ENCODE results near the gene ABCF2. TPM values are rescaled to one million over a fixed set of nuclear protein-coding genes. Genes with fewer than 3 reads are reported as not detected.

The ABCF2 gene
- 47.7 and 70.0 TPM in 2 replicates for total RNA-seq

DNA sequence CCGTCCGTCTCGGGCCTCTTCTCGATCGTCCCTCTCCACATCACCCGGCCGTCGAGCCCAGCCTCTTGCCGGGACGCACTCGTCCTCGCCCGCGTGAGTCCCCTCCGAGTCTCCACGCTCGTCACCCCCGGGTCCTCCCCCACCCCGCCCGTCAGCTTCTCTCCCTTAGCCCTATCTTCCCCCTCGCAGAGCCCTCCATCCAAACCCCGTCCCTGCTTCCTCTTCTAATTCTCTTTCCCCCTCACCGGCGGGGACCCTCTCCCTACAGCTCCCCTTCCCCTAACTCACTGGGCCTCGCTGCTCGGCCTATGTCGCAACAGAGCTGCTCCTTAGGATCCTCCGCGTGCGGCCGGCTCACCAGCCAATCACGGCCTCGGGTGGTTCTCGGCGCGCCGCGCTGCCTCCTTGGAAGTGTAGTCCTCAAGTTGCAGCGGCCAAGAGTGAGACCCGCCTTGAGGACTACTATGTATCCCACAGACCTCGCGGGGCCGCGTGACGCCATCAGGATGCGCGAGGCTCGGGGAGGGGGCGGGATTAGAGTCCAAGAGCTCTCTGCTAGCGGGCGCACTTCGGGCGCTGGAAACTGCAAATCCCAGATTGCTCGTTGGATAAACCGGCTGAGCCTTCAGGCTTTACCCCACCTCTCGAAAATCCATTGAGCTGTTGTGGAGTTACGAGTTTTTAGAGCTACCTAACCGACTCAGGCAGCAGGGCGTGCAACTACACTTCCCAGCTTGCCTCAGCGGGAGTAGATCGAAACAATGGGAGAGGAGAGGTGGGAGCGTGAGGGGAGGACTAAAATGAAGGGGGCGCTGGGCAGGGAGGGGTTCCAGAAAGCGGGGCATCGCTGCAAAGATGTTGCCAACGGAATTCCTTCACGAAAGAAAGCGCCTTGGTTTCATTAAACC, at the start of gene ABCF2:
ABCF2 (minus strand) TSS at position 331 of the 908 bp plus-strand sequence. CDS start 747 bp downstream, outside the sequence.
- DNase-seq (ENCODE audit: low read depth), result peak; percentile 99
- peak within 1 kb of the TSS; percentile 72 for H3K4me3 ChIP-seq (ENCODE audit: low read depth, low read length)
- TF ChIP-seq CTCF (IDR thresholded peaks at IDR 0.05; ENCODE audit: insufficient read depth, low read depth, low read length), result no peak

DNA sequence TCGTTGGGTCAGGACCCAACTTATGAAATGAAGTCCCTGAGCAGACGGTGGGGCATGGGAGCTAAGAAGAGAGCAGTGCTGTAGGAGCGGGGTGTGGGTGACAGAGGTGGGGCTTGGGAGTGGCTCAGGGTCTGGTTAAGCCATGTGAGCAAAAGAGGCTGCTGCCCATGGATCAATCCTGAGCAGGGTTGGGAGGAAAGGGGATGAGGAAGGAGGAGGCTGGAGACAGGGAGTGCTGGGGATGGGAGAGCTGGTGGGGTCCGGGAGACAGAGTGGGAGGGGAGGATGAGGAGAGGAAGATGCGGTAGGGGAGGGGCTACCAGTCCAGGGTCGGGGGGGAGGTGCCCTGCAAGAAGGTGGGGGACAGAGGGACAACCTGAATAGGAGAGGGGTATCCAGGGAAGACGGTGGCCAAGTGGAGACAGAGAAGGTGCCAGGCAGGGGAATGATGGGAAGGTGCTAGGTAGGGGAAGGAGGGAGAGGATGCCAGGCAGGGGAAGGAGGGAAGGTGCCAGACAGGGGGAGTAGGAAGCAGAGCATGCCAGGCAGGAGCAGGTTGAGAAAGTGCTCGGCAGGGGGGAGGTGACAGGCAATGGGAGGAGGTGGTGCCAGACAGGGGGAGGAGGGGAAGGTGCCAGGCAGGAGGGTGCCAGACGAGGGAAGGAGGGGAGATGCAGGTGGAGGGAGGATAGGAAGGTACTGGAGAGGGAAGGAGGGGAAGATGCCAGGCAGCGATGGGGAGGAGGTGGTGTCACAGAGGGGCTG, 49.0 kb upstream of the ABCF2 start:
- DNase-seq (ENCODE audit: low read depth), result no peak
- TF ChIP-seq CTCF (IDR thresholded peaks at IDR 0.05; ENCODE audit: insufficient read depth, low read depth, low read length), result no peak
- H3K4me3 ChIP-seq (ENCODE audit: low read depth, low read length), result peak overlapping the region; percentile 55

DNA sequence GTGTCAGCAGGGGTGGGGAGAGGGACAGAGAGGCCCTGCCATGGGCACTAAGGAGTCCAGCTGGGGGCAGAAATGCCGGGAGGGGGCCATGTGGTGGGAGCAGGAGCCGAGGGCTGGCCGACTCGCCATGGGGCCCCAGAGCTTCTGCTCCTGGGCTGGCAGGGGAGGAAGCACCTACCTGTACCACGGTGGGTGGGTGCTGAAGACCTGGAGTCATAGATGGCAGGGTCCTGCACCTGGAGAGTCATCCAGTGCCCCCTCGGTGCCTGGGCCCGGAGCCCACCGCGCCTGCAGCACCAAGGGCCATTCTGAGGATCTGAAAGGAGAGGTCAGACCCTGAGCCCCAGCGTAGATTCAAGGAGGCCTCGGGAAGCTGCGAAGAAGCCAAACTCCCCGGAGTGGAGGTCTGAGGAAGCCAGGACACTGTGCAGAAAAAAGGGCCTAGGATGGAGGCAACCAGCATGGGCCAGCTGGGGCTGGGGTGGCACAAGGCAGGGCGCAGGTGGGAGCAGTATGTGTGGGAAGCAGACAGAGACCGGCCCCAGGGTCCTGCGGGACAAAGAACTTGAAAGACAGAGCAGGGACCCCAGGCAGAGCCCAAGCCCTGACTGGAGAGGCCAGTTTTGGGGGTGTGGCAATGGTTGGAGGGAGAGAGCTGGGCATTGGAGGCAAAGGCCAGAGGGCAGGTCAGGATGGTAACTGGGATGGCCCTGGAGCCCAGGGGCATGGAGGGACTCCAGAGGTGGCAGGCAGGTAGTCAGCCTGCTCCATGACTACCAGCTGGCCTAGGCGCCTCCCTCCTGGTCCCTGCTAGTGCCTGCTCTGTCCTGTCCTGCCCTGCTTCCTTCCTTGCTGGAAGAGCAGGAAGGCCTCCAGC, 48.2 kb upstream of the ABCF2 start:
- TF ChIP-seq CTCF (IDR thresholded peaks at IDR 0.05; ENCODE audit: insufficient read depth, low read depth, low read length), result no peak
- DNase-seq (ENCODE audit: low read depth), result no peak

DNA sequence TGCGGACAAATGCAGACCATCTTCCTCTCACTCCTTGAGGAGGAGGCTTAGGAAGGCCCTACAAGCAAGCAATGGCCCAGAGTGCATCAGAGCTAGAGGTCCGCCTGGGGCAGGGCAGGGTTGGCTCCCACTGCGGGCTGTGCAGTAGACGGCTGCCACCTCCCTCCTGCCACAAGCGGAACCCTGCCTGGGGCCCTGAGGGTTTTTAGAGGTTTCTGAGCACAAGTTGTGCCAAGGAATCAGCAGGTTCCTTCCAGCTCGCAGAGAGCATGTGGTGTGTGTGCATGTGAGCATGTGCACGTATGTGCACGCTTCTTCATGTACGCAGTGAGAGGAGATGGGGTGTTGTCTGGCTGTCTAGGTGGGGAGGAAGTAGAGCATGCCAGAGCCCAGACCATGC, 47.4 kb upstream of the ABCF2 start:
- no peak for TF ChIP-seq CTCF (IDR thresholded peaks at IDR 0.05; ENCODE audit: insufficient read depth, low read depth, low read length)
- no peak overlapping the region for H3K4me3 ChIP-seq (ENCODE audit: low read depth, low read length)
- DNase-seq (ENCODE audit: low read depth), result no peak

More for the DNA sequence above, 48.2 kb upstream of the ABCF2 start:
- H3K4me3 ChIP-seq (ENCODE audit: low read depth, low read length), result no peak overlapping the region

DNA sequence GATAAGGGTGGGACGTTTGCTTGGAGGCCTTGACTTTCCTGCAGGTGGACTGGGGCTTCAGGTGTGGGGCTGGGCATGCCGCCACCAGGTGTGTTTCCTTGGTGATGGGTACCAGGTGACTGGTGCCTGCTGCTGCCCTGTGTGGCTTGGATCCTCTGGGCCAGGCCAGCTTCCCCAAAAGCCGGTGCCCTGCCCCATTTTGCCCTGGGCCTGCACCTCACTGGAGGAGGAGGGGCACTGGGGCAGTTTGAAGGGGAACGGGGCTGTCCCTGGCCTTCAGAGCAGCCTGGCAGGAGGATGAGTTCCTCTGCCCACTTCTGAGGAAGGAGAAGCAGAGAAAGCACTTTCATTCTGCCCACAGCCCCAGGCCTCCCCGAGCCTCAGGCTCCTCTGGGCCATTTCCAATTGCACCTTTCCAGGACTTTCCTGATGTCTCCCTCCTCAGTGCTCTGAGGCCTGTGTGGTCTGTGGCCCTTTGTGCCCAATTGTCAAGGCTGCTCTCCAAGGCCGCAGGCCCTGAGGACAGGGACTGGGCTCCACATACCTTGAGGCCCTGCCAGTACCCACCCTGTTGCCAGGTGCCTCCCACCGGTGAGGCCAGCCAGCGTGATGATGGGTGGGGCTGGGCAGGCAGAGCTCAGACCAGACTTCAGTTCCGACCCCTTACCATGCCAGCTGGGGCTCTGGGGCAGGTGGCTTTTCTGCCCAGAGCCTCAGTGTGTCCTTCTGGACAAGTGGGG, 46.8 kb upstream of the ABCF2 start:
- TF ChIP-seq CTCF (IDR thresholded peaks at IDR 0.05; ENCODE audit: insufficient read depth, low read depth, low read length), result no peak
- no peak overlapping the region for H3K4me3 ChIP-seq (ENCODE audit: low read depth, low read length)
- DNase-seq (ENCODE audit: low read depth), result no peak

DNA sequence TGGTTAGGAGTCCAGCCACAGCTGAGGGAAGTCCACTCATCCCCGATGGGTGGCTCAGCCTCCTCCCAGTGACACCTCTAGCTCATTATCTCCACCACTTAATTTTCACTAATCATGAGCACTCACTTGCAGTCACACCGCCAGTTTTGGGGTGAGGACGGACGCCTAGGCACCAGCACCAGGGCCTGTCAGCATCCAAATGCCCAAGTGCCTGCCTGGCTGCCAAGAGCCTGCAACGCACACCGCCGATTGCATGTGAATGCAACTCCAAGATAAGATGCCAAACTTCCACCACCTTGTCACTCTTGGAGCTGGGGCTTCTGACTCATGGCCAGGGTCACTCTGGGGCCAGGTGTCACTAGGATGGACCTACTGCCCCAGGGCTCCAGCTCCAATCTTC, 45.9 kb upstream of the ABCF2 start:
- H3K4me3 ChIP-seq (ENCODE audit: low read depth, low read length), result no peak overlapping the region
- no peak for TF ChIP-seq CTCF (IDR thresholded peaks at IDR 0.05; ENCODE audit: insufficient read depth, low read depth, low read length)
- no peak for DNase-seq (ENCODE audit: low read depth)

Data from fibroblast of villous mesenchyme (primary cell).